ENCODE measurements around the gene FARS2.

The FARS2 gene

GRCh38 chr6:5403609-5404008, 142.3 kb downstream of the FARS2 start:
- H3K9ac ChIP-seq (ENCODE audit: low read length) = no peak overlapping the region

DNA sequence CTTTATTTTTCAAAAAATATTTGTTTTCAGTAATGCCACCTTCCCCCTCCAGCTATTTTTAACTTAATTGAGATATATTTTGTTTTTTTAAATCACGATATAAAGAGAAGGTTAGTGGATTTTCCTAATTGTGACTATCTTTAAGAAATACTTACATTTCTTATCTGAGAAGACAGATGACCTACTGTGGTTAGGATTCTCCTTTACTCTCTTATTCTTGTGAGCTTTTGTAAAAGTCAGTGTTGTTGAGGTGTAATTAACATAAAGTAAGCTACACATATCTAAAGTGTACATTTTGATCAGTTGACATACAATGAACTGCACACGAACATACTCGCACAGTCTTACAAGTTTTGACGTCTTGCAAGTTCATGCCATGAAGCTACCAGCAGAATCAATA, 144.7 kb downstream of the FARS2 start:
- H3K4me1 ChIP-seq (ENCODE audit: control insufficient read depth, insufficient read depth, low read length) = no peaks in the 10 kb centered on the region
- no peaks in the 10 kb centered on the region for H3K27me3 ChIP-seq (ENCODE audit: control insufficient read depth, insufficient read depth, low read length)
- no peak overlapping the region for H3K27ac ChIP-seq (ENCODE audit: low read depth, low read length)
- H3K9ac ChIP-seq (ENCODE audit: low read length) = no peak overlapping the region
- H3K4me3 ChIP-seq (ENCODE audit: low read length) = no peak overlapping the region
- H3K36me3 ChIP-seq (ENCODE audit: control insufficient read depth, insufficient read depth, low read length) = no peaks in the 10 kb centered on the region

More at GRCh38 chr6:5403609-5404008, 142.3 kb downstream of the FARS2 start:
- H3K27ac ChIP-seq (ENCODE audit: low read depth, low read length) = no peak overlapping the region
- H3K4me1 ChIP-seq (ENCODE audit: control insufficient read depth, insufficient read depth, low read length) = no peaks in the 10 kb centered on the region
- H3K27me3 ChIP-seq (ENCODE audit: control insufficient read depth, insufficient read depth, low read length) = no peaks in the 10 kb centered on the region
- H3K36me3 ChIP-seq (ENCODE audit: control insufficient read depth, insufficient read depth, low read length) = no peaks in the 10 kb centered on the region
- H3K4me3 ChIP-seq (ENCODE audit: low read length) = no peak overlapping the region

GRCh38 chr6:5411414-5411813, 150.1 kb downstream of the FARS2 start:
- no peaks in the 10 kb centered on the region for H3K27me3 ChIP-seq (ENCODE audit: control insufficient read depth, insufficient read depth, low read length)
- H3K9ac ChIP-seq (ENCODE audit: low read length) = no peak overlapping the region
- H3K4me3 ChIP-seq (ENCODE audit: low read length) = no peak overlapping the region
- H3K27ac ChIP-seq (ENCODE audit: low read depth, low read length) = no peak overlapping the region
- no peaks in the 10 kb centered on the region for H3K36me3 ChIP-seq (ENCODE audit: control insufficient read depth, insufficient read depth, low read length)
- no peaks in the 10 kb centered on the region for H3K4me1 ChIP-seq (ENCODE audit: control insufficient read depth, insufficient read depth, low read length)

- Histone ChIP-seq H3K36me3 (ENCODE audit: control insufficient read depth, insufficient read depth, low read length) (no peaks in the 10 kb centered on the region), H3K4me3 (ENCODE audit: low read length) (no peak overlapping the region), H3K4me1 (ENCODE audit: control insufficient read depth, insufficient read depth, low read length) (no peaks in the 10 kb centered on the region), H3K27me3 (ENCODE audit: control insufficient read depth, insufficient read depth, low read length) (no peaks in the 10 kb centered on the region), H3K9ac (ENCODE audit: low read length) (no peak overlapping the region), H3K27ac (ENCODE audit: low read depth, low read length) (no peak overlapping the region)
Observed at GRCh38 chr6:5412017-5412416, 150.7 kb downstream of the FARS2 start.

- H3K36me3 ChIP-seq (ENCODE audit: control insufficient read depth, insufficient read depth, low read length) = no peaks in the 10 kb centered on the region
- H3K9ac ChIP-seq (ENCODE audit: low read length) = no peak overlapping the region
- no peaks in the 10 kb centered on the region for H3K4me1 ChIP-seq (ENCODE audit: control insufficient read depth, insufficient read depth, low read length)
- H3K27ac ChIP-seq (ENCODE audit: low read depth, low read length) = no peak overlapping the region
- no peaks in the 10 kb centered on the region for H3K27me3 ChIP-seq (ENCODE audit: control insufficient read depth, insufficient read depth, low read length)
- no peak overlapping the region for H3K4me3 ChIP-seq (ENCODE audit: low read length)
Observed at GRCh38 chr6:5412663-5413062, 151.3 kb downstream of the FARS2 start.

GRCh38 chr6:5416250-5416649, 154.9 kb downstream of the FARS2 start:
- H3K4me3 ChIP-seq (ENCODE audit: low read length) = no peak overlapping the region
- no peaks in the 10 kb centered on the region for H3K4me1 ChIP-seq (ENCODE audit: control insufficient read depth, insufficient read depth, low read length)
- no peak overlapping the region for H3K9ac ChIP-seq (ENCODE audit: low read length)

DNA sequence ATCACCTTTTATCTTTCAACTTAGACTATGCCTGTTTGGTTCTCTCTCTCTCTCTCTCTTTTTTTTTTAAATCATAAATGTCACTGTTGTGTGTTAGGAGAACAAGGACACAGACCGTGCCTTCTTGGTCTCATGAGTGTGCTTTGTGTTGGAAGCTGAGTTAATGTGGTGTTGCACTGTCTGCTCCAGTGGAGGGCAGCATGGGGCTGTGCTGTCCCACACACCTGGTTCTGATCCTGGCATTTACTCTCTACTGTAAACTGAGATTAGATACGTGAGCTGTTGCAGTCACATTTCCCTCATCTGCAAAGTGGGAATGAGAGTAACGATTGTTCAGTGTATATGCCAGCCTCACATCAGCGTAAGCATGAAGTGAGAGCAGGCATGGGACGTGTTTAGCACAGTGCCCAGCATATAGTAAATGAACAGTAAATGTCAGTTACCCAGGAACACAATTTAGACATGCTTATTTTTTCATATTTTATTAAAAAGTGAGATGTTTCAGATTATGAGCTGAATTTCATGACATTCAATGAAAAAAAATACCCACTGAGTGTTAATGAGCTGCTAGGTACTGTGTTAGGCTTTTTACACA, 161.1 kb downstream of the FARS2 start:
- Histone ChIP-seq H3K4me1 (ENCODE audit: control insufficient read depth, insufficient read depth, low read length) (no peaks in the 10 kb centered on the region), H3K36me3 (ENCODE audit: control insufficient read depth, insufficient read depth, low read length) (no peaks in the 10 kb centered on the region), H3K4me3 (ENCODE audit: low read length) (no peak overlapping the region), H3K9ac (ENCODE audit: low read length) (no peak overlapping the region), H3K27me3 (ENCODE audit: control insufficient read depth, insufficient read depth, low read length) (no peaks in the 10 kb centered on the region), H3K27ac (ENCODE audit: low read depth, low read length) (no peak overlapping the region)

More at GRCh38 chr6:5416250-5416649, 154.9 kb downstream of the FARS2 start:
- no peaks in the 10 kb centered on the region for H3K36me3 ChIP-seq (ENCODE audit: control insufficient read depth, insufficient read depth, low read length)
- no peak overlapping the region for H3K27ac ChIP-seq (ENCODE audit: low read depth, low read length)
- H3K27me3 ChIP-seq (ENCODE audit: control insufficient read depth, insufficient read depth, low read length) = no peaks in the 10 kb centered on the region

GRCh38 chr6:5423251-5423650, 161.9 kb downstream of the FARS2 start:
- Histone ChIP-seq H3K4me1 (ENCODE audit: control insufficient read depth, insufficient read depth, low read length) (no peaks in the 10 kb centered on the region), H3K36me3 (ENCODE audit: control insufficient read depth, insufficient read depth, low read length) (no peaks in the 10 kb centered on the region), H3K9ac (ENCODE audit: low read length) (no peak overlapping the region), H3K27me3 (ENCODE audit: control insufficient read depth, insufficient read depth, low read length) (no peaks in the 10 kb centered on the region), H3K4me3 (ENCODE audit: low read length) (no peak overlapping the region), H3K27ac (ENCODE audit: low read depth, low read length) (no peak overlapping the region)

DNA sequence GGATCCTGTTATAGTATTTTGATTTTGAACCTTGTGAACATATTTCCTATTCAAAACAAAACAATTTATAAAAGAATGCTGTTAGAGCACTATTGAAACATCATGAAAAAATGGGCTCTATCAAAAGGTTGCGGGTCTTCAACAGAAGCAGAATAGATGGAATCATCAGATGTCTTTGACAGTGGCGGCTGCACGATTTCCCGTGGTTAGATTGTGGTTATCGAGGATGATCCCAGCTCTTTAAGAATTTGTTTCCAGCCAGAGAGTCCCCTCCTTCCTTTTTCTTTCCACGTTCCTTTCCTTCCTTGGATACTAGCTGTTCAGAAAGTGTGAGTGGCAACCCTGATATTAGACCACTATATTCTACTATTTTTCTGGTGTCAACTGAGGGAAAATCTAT, 163.4 kb downstream of the FARS2 start:
- no peak overlapping the region for H3K9ac ChIP-seq (ENCODE audit: low read length)
- H3K4me3 ChIP-seq (ENCODE audit: low read length) = no peak overlapping the region
- H3K27me3 ChIP-seq (ENCODE audit: control insufficient read depth, insufficient read depth, low read length) = no peaks in the 10 kb centered on the region
- H3K4me1 ChIP-seq (ENCODE audit: control insufficient read depth, insufficient read depth, low read length) = no peaks in the 10 kb centered on the region
- H3K36me3 ChIP-seq (ENCODE audit: control insufficient read depth, insufficient read depth, low read length) = no peaks in the 10 kb centered on the region
- no peak overlapping the region for H3K27ac ChIP-seq (ENCODE audit: low read depth, low read length)

DNA sequence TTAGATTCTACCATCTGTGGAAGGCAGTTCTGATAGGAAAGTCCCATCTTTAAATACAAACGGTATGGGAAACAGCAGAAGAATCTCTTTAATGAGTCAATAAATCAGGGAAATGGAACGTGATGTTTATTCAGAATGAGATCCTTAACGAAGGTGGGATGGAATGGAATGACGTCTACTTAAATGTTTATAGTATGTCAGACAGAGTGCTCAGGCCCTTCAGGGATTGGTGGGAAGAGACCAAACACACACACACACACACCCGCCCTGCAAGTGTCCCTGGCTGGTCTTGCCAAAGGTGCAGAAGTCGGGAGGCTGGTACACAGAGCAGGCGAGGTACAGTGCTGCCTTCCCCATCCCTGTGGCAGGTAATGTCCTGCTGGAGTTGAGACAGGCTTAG, 164.0 kb downstream of the FARS2 start:
- H3K27ac ChIP-seq (ENCODE audit: low read depth, low read length) = no peak overlapping the region
- no peaks in the 10 kb centered on the region for H3K4me1 ChIP-seq (ENCODE audit: control insufficient read depth, insufficient read depth, low read length)
- H3K9ac ChIP-seq (ENCODE audit: low read length) = no peak overlapping the region
- H3K27me3 ChIP-seq (ENCODE audit: control insufficient read depth, insufficient read depth, low read length) = no peaks in the 10 kb centered on the region
- no peaks in the 10 kb centered on the region for H3K36me3 ChIP-seq (ENCODE audit: control insufficient read depth, insufficient read depth, low read length)
- no peak overlapping the region for H3K4me3 ChIP-seq (ENCODE audit: low read length)

GRCh38 chr6:5425797-5426196, 164.5 kb downstream of the FARS2 start:
- no peak overlapping the region for H3K9ac ChIP-seq (ENCODE audit: low read length)
- no peaks in the 10 kb centered on the region for H3K36me3 ChIP-seq (ENCODE audit: control insufficient read depth, insufficient read depth, low read length)
- H3K27ac ChIP-seq (ENCODE audit: low read depth, low read length) = no peak overlapping the region
- H3K27me3 ChIP-seq (ENCODE audit: control insufficient read depth, insufficient read depth, low read length) = no peaks in the 10 kb centered on the region
- no peak overlapping the region for H3K4me3 ChIP-seq (ENCODE audit: low read length)
- H3K4me1 ChIP-seq (ENCODE audit: control insufficient read depth, insufficient read depth, low read length) = no peaks in the 10 kb centered on the region

GRCh38 chr6:5427586-5427985, 166.3 kb downstream of the FARS2 start:
- no peak overlapping the region for H3K9ac ChIP-seq (ENCODE audit: low read length)
- no peaks in the 10 kb centered on the region for H3K36me3 ChIP-seq (ENCODE audit: control insufficient read depth, insufficient read depth, low read length)
- H3K27me3 ChIP-seq (ENCODE audit: control insufficient read depth, insufficient read depth, low read length) = no peaks in the 10 kb centered on the region
- no peak overlapping the region for H3K4me3 ChIP-seq (ENCODE audit: low read length)
- H3K4me1 ChIP-seq (ENCODE audit: control insufficient read depth, insufficient read depth, low read length) = no peaks in the 10 kb centered on the region
- no peak overlapping the region for H3K27ac ChIP-seq (ENCODE audit: low read depth, low read length)

GRCh38 chr6:5433324-5433723, 172.0 kb downstream of the FARS2 start:
- Histone ChIP-seq H3K4me3 (ENCODE audit: low read length) (no peak overlapping the region), H3K27ac (ENCODE audit: low read depth, low read length) (no peak overlapping the region), H3K27me3 (ENCODE audit: control insufficient read depth, insufficient read depth, low read length) (no peaks in the 10 kb centered on the region), H3K9ac (ENCODE audit: low read length) (no peak overlapping the region), H3K36me3 (ENCODE audit: control insufficient read depth, insufficient read depth, low read length) (no peaks in the 10 kb centered on the region), H3K4me1 (ENCODE audit: control insufficient read depth, insufficient read depth, low read length) (no peaks in the 10 kb centered on the region)

All from rectal smooth muscle tissue (tissue), 1 donor.